Psoas muscle (tissue), 8 donors: ENCODE measurements around the gene JAKMIP1. TPM values are rescaled to one million over a fixed set of nuclear protein-coding genes. Genes with fewer than 3 reads are reported as not detected.

Source experiments
- ATAC-seq, 4 donors: fragments of 200-7000 bp; cut with Tn5 transposase; one replicate each; pipeline ENCODE4 v1.9.1; 2020; ENCODE audit warnings: moderate library complexity in 3 of 4, mild to moderate bottlenecking in 2 of 4
- DNase-seq, 2 donors: peaks; one replicate each; pipeline ENCODE4 v3.0.0-alpha.2; 2020
- H3K27ac ChIP-seq: fragments of 200-600 bp; one replicate; pipeline ENCODE4 v1.8.0; 2022
- H3K27me3 ChIP-seq, 3 donors: fragments of 200-600 bp in 1 of 3; one replicate each; pipeline versions ENCODE4 v1.6.1 to v1.8.0; 2013 to 2022; ENCODE audit warnings: low read length in 2 of 3, mild to moderate bottlenecking in 2 of 3, moderate library complexity in 1 of 3; ENCODE audit not compliant: insufficient read depth in 3 of 3
- H3K36me3 ChIP-seq, 2 donors: fragments of 200-600 bp in 1 of 2; one replicate each; pipeline versions ENCODE4 v1.6.1 to v1.8.0; 2013 to 2022; ENCODE audit warnings: low read depth in 1 of 2, mild to moderate bottlenecking in 1 of 2, moderate library complexity in 1 of 2; ENCODE audit not compliant: insufficient read depth in 1 of 2
- H3K4me1 ChIP-seq: fragments of 200-600 bp; one replicate; pipeline ENCODE4 v1.8.0; 2022
- H3K4me3 ChIP-seq: fragments of 200-600 bp; one replicate; pipeline ENCODE4 v1.8.0; 2022; ENCODE audit warnings: mild to moderate bottlenecking
- H3K9me3 ChIP-seq: fragments of 200-600 bp; one replicate; pipeline ENCODE4 v1.8.0; 2022
- WGBS, 3 donors: extraction: QIAGEN DNeasy Blood & Tissue Kit; methylation state at CpG; one replicate each; pipeline versions ENCODE4 v1.1.6 to v1.1.7; 2013; 5-methylcytosine and 5-hydroxymethylcytosine counted together
- intact Hi-C, 2 donors: fragments of 100-400 bp; cut with DNase I; formaldehyde crosslinking; loops; one replicate each; pipeline versions ENCODE4 v1.11.0 to v1.14.2; 2022
- polyA plus RNA-seq, 3 donors: library from polyadenylated mRNA; stranded (reverse); fragments of 200-250 nt; gene quantifications; one replicate each; pipeline ENCODE4 v1.2.3, GENCODE V29; 2013
- total RNA-seq, 4 donors: library from RNA; stranded (reverse); fragmentation: NEBNext Ultra II Directional in 2 of 4; extraction: Animal tissue kit (Norgen Biotek cat#: 25700) in 2 of 4; gene quantifications; one replicate each; pipeline versions ENCODE4 v1.2.1 to v1.2.4, GENCODE V29; 2021 to 2023
- TF ChIP-seq, protein P1 (sequence below): fragments of 200-600 bp; IDR thresholded peaks from one replicate; pipeline ENCODE4 v1.8.0; 2022; ENCODE audit warnings: antibody characterized with exemption
- donor health status: healthy with polysubstance abuse.
- donor health status: DM: no; HTN: no; CAD: no; lungs with moderate emphysema.
- donor health status: Bipolar disorder and iron deficiency.
- donor health status: healthy.
- donor health status: DM: yes; HTN: yes; CAD: no.
- donor health status: DM: no; HTN: no; CAD: no.
- donor health status: DM: no; HTN: no; CAD: no.
- donor health status: DM: yes; HTN: yes; CAD: no.

The JAKMIP1 gene
- total and polyA plus RNA-seq, 7 donors: 0.04 TPM; not detected in 6

DNA sequence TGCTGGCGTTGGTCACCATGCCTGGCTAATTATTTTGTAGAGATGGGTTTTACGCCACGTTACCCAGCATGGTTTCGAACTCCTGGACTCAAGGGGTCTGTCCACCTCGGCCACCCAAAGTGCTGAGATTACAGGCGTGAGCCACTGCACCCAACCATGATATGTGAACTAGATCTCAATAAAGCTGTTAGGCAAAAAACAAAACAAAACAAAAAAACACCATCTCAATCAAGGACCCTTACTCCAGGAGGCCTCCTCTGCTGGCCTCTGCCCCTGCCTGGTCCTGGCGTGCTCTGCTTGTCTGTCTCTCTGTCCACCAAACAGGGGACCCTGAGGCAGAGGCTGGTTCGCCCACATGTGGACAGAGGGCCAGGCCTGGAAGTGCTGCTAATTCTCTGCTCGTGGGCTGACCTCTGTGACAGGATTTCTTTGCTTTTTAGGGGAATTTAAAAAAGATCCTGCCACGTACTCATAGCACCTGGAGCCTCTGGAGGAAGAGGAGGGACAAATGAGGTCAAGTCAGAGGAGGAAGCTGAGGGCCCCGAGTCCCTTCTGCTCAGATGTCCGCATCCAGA is 36.6 kb upstream of the JAKMIP1 start:
- H3K9me3 ChIP-seq: no peaks in the 10 kb centered on the region
- TF ChIP-seq, protein P1, sequence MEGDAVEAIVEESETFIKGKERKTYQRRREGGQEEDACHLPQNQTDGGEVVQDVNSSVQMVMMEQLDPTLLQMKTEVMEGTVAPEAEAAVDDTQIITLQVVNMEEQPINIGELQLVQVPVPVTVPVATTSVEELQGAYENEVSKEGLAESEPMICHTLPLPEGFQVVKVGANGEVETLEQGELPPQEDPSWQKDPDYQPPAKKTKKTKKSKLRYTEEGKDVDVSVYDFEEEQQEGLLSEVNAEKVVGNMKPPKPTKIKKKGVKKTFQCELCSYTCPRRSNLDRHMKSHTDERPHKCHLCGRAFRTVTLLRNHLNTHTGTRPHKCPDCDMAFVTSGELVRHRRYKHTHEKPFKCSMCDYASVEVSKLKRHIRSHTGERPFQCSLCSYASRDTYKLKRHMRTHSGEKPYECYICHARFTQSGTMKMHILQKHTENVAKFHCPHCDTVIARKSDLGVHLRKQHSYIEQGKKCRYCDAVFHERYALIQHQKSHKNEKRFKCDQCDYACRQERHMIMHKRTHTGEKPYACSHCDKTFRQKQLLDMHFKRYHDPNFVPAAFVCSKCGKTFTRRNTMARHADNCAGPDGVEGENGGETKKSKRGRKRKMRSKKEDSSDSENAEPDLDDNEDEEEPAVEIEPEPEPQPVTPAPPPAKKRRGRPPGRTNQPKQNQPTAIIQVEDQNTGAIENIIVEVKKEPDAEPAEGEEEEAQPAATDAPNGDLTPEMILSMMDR: no peak
- no peaks in the 10 kb centered on the region for H3K4me1 ChIP-seq
- DNase-seq (no peak), ATAC-seq (no peak)
- no peaks in the 10 kb centered on the region for H3K36me3 ChIP-seq
- H3K27me3 ChIP-seq: peaks cover 0 to 27% (median 0%) of the 10 kb centered on the region in 3 donors
- WGBS, 3 donors: 74 to 77% (median 77%) methylated on average over 12 of the region's 12 CpGs
- intact Hi-C loops: no loop called here
- H3K4me3 ChIP-seq: no peak overlapping the region
- no peak overlapping the region for H3K27ac ChIP-seq

DNA sequence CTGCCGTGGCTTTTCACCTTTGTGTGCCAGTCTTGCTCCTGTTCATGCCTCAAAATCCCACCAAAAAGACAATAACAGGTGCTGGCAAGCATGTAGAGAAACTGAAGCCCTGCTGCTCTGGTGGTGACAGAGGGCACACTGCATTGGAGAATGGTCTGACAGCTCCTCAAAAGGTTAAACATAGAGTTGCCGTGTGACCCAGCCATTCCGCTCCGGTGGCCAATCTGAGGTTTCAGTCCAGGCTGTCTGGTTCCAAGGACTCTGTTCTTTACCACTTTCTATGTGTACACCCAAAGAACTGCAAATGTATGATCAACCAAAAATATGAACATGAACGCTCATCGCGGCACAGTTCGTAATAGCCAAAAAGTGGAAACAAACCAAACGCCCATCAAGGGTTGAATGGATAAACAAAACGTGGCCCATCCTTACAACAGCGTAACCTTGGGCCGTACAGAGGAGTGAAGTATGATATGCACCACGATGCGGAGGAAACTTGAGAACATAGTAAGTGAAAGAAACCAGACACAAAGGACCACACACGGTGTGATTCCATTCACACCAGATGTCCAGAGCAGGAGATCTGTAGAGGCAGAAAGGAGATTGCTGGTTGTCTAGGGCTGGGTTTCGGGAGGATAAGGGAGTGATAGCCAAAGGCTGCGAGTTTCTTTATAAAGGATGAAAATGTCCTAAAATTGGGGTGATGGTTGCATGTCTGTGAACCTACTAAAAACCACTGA is 35.7 kb upstream of the JAKMIP1 start:
- DNase-seq (no peak), ATAC-seq (no peak)
- WGBS, 3 donors: 50 to 56% (median 50%) methylated on average over 17 of the region's 17 CpGs
- H3K27me3 ChIP-seq: peaks cover 0 to 25% (median 0%) of the 10 kb centered on the region in 3 donors
- no peak overlapping the region for H3K27ac ChIP-seq
- TF ChIP-seq, protein P1: no peak
- intact Hi-C loops: no loop called here
- no peak overlapping the region for H3K4me3 ChIP-seq
- H3K4me1 ChIP-seq: no peaks in the 10 kb centered on the region
- no peaks in the 10 kb centered on the region for H3K36me3 ChIP-seq
- H3K9me3 ChIP-seq: no peaks in the 10 kb centered on the region

DNA sequence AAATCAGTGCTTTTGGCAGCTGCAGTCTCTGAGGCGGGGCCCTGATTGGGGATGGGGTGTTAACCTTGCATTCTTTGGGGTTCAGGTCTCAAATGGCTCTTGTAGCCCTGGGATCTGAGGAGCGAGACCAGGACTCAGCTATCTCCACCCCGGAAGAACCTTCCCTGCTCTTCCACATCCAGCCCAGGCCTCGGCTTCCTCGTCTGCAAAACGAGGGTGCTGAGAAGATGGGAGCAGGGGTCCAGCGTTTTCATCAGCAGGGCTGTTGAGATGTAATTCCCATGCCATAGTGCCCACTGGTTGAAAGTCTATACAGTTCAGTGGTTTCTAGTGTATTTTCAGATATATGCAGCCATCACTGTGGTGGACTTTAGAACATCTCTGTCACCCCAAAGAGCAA is 34.7 kb upstream of the JAKMIP1 start:
- DNase-seq: no peak
- no peaks in the 10 kb centered on the region for H3K9me3 ChIP-seq
- no peaks in the 10 kb centered on the region for H3K36me3 ChIP-seq
- 74 to 82% (median 82%) methylated on average over 7 of the region's 7 CpGs for WGBS, 3 donors
- peaks cover 0 to 14% (median 0%) of the 10 kb centered on the region in 3 donors for H3K27me3 ChIP-seq
- no peak overlapping the region for H3K27ac ChIP-seq
- intact Hi-C loops: no loop called here
- TF ChIP-seq, protein P1: no peak
- H3K4me1 ChIP-seq: no peaks in the 10 kb centered on the region
- no peak overlapping the region for H3K4me3 ChIP-seq
- ATAC-seq: no peak

DNA sequence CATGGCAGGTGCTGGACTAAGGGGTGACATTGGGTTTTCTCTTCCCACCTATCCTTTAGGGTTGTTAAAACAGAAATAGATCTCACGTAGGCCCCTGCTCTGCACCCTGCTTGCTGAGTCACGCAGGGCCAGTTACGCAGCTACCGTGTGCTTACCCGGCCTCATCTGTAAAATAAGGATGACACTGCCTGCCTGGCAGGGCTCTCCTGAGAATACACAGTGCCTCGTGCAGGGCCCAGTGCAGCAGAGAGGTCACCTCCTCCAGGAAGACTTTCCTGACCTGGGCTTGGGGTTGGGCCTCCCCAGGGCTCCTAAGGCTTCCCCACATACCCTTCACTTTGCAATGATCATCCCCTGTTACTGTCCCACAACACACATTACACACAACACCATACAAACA is 33.6 kb upstream of the JAKMIP1 start:
- ATAC-seq (no peak), DNase-seq (no peak)
- Histone ChIP-seq H3K4me3 (no peak overlapping the region), H3K36me3 (no peaks in the 10 kb centered on the region), H3K4me1 (no peaks in the 10 kb centered on the region), H3K27ac (no peak overlapping the region), H3K27me3 (peaks cover 0 to 10% (median 0%) of the 10 kb centered on the region in 3 donors), H3K9me3 (no peaks in the 10 kb centered on the region)
- TF ChIP-seq, protein P1: no peak
- intact Hi-C loops: no loop called here
- WGBS, 3 donors: 85 to 90% (median 88%) methylated on average over 6 of the region's 6 CpGs
